Fibroblast of lung (primary cell): Measurements from ENCODE around the gene PDSS2. TPM values are rescaled to one million over a fixed set of nuclear protein-coding genes. Genes with fewer than 3 reads are reported as not detected.
A peak's percentile ranks its signal among the peaks of the same experiment; 100 is the strongest.

Experiments
- DNase-seq, 2 donors: peaks; one replicate each; pipeline versions ENCODE4 v3.0.0 to v3.0.0-alpha.2; 2010; ENCODE audit warnings: low read depth in 2 of 2
- H2AFZ ChIP-seq: 2 replicates; pipeline ENCODE4 v1.5.1; 2012; ENCODE audit warnings: low read length, control low read depth, inconsistent platforms
- H3K27ac ChIP-seq: 2 replicates; pipeline ENCODE4 v1.5.1; 2011; ENCODE audit warnings: low read length, control low read depth; ENCODE audit not compliant: insufficient read depth
- H3K27me3 ChIP-seq: 2 replicates; pipeline ENCODE4 v1.5.1; 2011; ENCODE audit warnings: mild to moderate bottlenecking, low read length; ENCODE audit not compliant: control insufficient read depth, insufficient read depth
- H3K36me3 ChIP-seq: 2 replicates; pipeline ENCODE4 v1.5.1; 2011; ENCODE audit warnings: low read length; ENCODE audit not compliant: control insufficient read depth, insufficient read depth
- H3K4me1 ChIP-seq: 2 replicates; pipeline ENCODE4 v1.5.1; 2011; ENCODE audit warnings: low read length; ENCODE audit not compliant: control insufficient read depth, insufficient read depth; ENCODE audit errors: extremely low read depth
- H3K4me2 ChIP-seq: 2 replicates; pipeline ENCODE4 v1.5.1; 2011; ENCODE audit warnings: low read length, control low read depth; ENCODE audit not compliant: insufficient read depth; ENCODE audit errors: extremely low read depth
- H3K4me3 ChIP-seq, 4 experiments: fragments of 200-600 bp in 1 of 4; sonication (generic) in 1 of 4; replicated peaks in 1 of 4; 2 replicates each; pipeline ENCODE4 v1.5.1; 2011 to 2016; ENCODE audit warnings: low read length in 4 of 4, low read depth in 3 of 4, mild to moderate bottlenecking in 3 of 4, control low read depth in 2 of 4, inconsistent platforms in 1 of 4, mixed read lengths in 1 of 4; ENCODE audit not compliant: insufficient read depth in 1 of 4; ENCODE audit errors: control extremely low read depth in 1 of 4
- H3K79me2 ChIP-seq: 2 replicates; pipeline ENCODE4 v1.5.1; 2012; ENCODE audit warnings: mild to moderate bottlenecking, low read length, inconsistent platforms; ENCODE audit not compliant: control insufficient read depth, insufficient read depth
- H3K9ac ChIP-seq: 2 replicates; pipeline ENCODE4 v1.5.1; 2011; ENCODE audit warnings: mild to moderate bottlenecking, low read length, control low read depth; ENCODE audit not compliant: insufficient read depth
- H3K9me3 ChIP-seq: 2 replicates; pipeline ENCODE4 v1.5.1; 2012; ENCODE audit warnings: low read depth, low read length; ENCODE audit not compliant: control insufficient read depth, insufficient read depth
- H4K20me1 ChIP-seq: 2 replicates; pipeline ENCODE4 v1.5.1; 2011; ENCODE audit warnings: low read length; ENCODE audit not compliant: control insufficient read depth, insufficient read depth; ENCODE audit errors: extremely low read depth
- CTCF ChIP-seq, 2 donors: IDR thresholded peaks in 1 of 2; conservative IDR thresholded peaks in 1 of 2; 1 replicate in 1 of 2; 2 replicates in 1 of 2; pipeline ENCODE4 v1.5.1; 2011 to 2012; ENCODE audit warnings: low read length in 2 of 2, control low read depth in 1 of 2, inconsistent platforms in 1 of 2, low read depth in 1 of 2, mild to moderate bottlenecking in 1 of 2
- EZH2 ChIP-seq: IDR thresholded peaks from 2 replicates; pipeline ENCODE4 v1.5.1; 2012; ENCODE audit warnings: low read length, control low read depth, mild to moderate bottlenecking; ENCODE audit errors: missing control alignments
- polyA plus RNA-seq, 2 donors: library from polyadenylated mRNA; depleted of rRNA in 1 of 2; stranded (reverse) in 1 of 2; unstranded in 1 of 2; fragments of >200 nt; gene quantifications; 2 replicates each; pipeline ENCODE4 v1.2.1, GENCODE V29; 2011 to 2012; ENCODE audit warnings: missing spikeins in 1 of 2
- total RNA-seq: library from RNA; depleted of rRNA; stranded (reverse); fragments of >200 nt; gene quantifications from 2 replicates; pipeline ENCODE4 v1.2.1, GENCODE V29; 2014

PDSS2 gene
- total and polyA plus RNA-seq, 2 donors (not counting 1 experiment from before 2014, with no cell fraction given) = 12.1 to 13.8 TPM

DNA sequence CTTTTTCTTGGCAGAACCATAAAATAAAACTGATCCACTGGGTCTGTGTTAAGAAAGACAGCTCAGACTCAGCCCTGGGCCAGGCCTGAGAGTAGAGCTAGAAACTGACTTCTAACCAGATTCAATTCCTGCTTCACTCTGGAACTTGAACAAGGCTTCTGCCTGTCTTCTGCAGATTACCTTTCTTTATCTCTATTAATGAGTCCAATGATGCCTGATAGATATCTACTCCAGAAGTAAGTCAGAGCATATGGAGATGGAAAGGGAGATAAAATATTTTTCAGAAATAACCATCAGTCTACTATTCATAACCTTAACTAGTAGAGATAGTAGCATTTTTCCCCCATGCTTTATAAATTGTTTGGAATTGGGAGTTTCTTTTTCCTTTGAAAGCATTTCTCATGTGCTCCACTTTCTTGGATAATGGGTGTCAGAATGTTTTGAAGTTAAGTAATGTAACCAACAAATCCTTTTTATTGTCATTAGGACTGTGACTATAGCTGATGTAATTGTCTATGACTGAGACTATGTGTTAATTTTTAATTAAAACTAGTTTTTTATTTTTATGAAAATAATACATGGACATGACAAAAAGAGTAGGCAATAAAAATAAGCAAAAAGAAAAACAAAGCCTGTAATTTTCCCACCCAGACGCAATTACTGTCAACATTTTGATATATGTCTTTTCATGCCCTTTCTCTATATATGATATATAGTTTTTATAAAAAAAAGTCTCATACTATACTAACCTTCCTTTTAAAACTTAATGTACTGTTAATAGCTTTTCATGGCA, 37.7 kb upstream of the PDSS2 start:
- H3K4me1 ChIP-seq = peaks cover 19% of the 10 kb centered on the region
- H3K27me3 ChIP-seq = no peaks in the 10 kb centered on the region
- no peak overlapping the region for H3K4me3 ChIP-seq
- TF ChIP-seq CTCF (conservative IDR thresholded peaks at IDR 0.05 in 1 of 2, IDR thresholded peaks at IDR 0.05 in 1 of 2; ENCODE audit: low read depth in 1 of 2, low read length in 2 of 2) (no peak), EZH2 (no peak)
- no peak overlapping the region for H3K9ac ChIP-seq
- no peak for DNase-seq
- peaks cover 54% of the 10 kb centered on the region for H3K79me2 ChIP-seq
- no peak overlapping the region for H2AFZ ChIP-seq
- no peak overlapping the region for H3K4me2 ChIP-seq
- no peaks in the 10 kb centered on the region for H4K20me1 ChIP-seq
- no peaks in the 10 kb centered on the region for H3K36me3 ChIP-seq
- H3K27ac ChIP-seq = no peak overlapping the region
- no peaks in the 10 kb centered on the region for H3K9me3 ChIP-seq

DNA sequence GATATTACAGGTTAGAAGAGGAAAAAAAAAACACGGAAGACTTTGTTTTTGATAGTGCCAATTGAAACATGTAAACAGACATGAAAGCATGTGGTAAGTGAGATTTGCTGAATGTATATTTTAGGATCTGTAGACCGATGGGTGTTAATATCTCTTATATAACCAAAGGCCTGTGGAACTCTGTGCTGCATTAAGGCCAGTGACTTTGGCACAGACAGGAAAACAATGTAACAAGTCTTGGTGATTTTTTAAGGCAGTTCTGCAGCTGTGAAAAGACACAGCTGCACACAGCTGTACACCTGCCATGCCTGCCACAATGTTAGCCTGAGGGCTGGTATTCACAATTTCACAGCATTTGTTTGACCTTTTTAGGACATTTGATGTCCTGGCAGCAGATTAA, 36.6 kb upstream of the PDSS2 start:
- Histone ChIP-seq H4K20me1 (no peaks in the 10 kb centered on the region), H3K9me3 (no peaks in the 10 kb centered on the region), H3K27me3 (no peaks in the 10 kb centered on the region), H3K9ac (no peak overlapping the region), H3K4me3 (peak overlapping the region in 1 of 4 experiments; percentile 42), H3K4me2 (peak overlapping the region; percentile 92), H3K27ac (no peak overlapping the region), H3K4me1 (peaks cover 19% of the 10 kb centered on the region), H3K36me3 (no peaks in the 10 kb centered on the region), H2AFZ (no peak overlapping the region), H3K79me2 (peaks cover 61% of the 10 kb centered on the region)
- DNase-seq = no peak
- TF ChIP-seq EZH2 = no peak
- TF ChIP-seq CTCF (conservative IDR thresholded peaks at IDR 0.05 in 1 of 2, IDR thresholded peaks at IDR 0.05 in 1 of 2; ENCODE audit: low read depth in 1 of 2, low read length in 2 of 2) = no peak

DNA sequence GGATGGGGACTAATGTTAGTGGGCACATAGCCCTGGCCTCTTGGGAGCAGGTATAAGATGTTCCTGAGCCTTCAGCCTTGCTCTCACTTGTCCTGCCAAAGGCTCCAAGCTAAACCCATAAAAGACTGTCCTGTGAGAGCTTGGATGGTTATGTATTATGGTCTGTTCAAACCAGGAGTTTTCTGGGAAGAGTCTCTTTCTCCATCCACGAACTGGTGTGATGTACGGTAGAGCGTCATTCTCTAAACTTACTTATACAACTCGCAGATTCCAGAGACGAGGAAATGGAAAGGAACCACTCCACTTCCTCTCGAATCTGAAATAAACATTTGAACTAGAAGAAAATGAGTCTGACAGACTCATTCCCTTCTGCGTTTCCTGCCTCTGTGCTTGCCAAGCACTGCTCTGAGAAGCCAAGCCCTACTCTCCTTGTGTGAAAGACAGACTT, 35.9 kb upstream of the PDSS2 start:
- H3K27me3 ChIP-seq = no peaks in the 10 kb centered on the region
- peaks cover 19% of the 10 kb centered on the region for H3K4me1 ChIP-seq
- no peaks in the 10 kb centered on the region for H4K20me1 ChIP-seq
- TF ChIP-seq EZH2 (no peak), CTCF (conservative IDR thresholded peaks at IDR 0.05 in 1 of 2, IDR thresholded peaks at IDR 0.05 in 1 of 2; ENCODE audit: low read depth in 1 of 2, low read length in 2 of 2) (no peak)
- peak overlapping the region; percentile 58 for H2AFZ ChIP-seq
- H3K36me3 ChIP-seq = no peaks in the 10 kb centered on the region
- H3K4me2 ChIP-seq = peak overlapping the region; percentile 92
- DNase-seq = peak in 1 of 2 donors; percentile 66
- peak overlapping the region; percentile 36 for H3K9ac ChIP-seq
- H3K9me3 ChIP-seq = no peaks in the 10 kb centered on the region
- H3K4me3 ChIP-seq = peak overlapping the region; percentile 42 to 46 (median 42)
- peaks cover 67% of the 10 kb centered on the region for H3K79me2 ChIP-seq
- H3K27ac ChIP-seq = peak overlapping the region; percentile 76
